Esophagus muscularis mucosa (tissue), 3 donors: ENCODE measurements around the gene INSR.

Experiments used
- CTCF ChIP-seq, 3 experiments: fragments of 200-600 bp in 2 of 3; fragments of 450-650 bp in 1 of 3; sonication (generic) in 2 of 3; IDR thresholded peaks; one replicate each; pipeline ENCODE4 v1.5.1; 2017 to 2019; ENCODE audit warnings: antibody characterized with exemption in 3 of 3, mild to moderate bottlenecking in 2 of 3, moderate library complexity in 1 of 3
- EP300 ChIP-seq: sonication (generic); formaldehyde crosslinking; IDR thresholded peaks from one replicate; pipeline ENCODE4 v1.6.1; 2017; ENCODE audit warnings: antibody characterized with exemption

GRCh38 chr19:7196763-7197118 is 97.5 kb downstream of the INSR start:
- TF ChIP-seq CTCF (IDR thresholded peaks at IDR 0.05), result no peak
- TF ChIP-seq EP300, result no peak
